Esophagus muscularis mucosa (tissue), 4 donors: ENCODE data around the gene GABRB3. TPM values are rescaled to one million over a fixed set of nuclear protein-coding genes. Genes with fewer than 3 reads are reported as not detected.

ENCODE experiments used
- DNase-seq: peaks from one replicate; pipeline ENCODE4 v3.0.0-alpha.2; 2017; ENCODE audit errors: extremely low spot score
- H3K27ac ChIP-seq, 4 donors: fragments of 200-600 bp; sonication (generic); replicated peaks in 1 of 4; 1 replicate in 3 of 4; 2 replicates in 1 of 4; pipeline ENCODE4 v1.5.1; 2016 to 2019; ENCODE audit warnings: mild to moderate bottlenecking in 1 of 4
- H3K27me3 ChIP-seq, 4 donors: fragments of 200-600 bp; sonication (generic); one replicate each; pipeline versions ENCODE4 v1.5.1 to v1.6.0; 2016 to 2019
- H3K36me3 ChIP-seq, 4 donors: fragments of 200-600 bp; sonication (generic); one replicate each; pipeline ENCODE4 v1.5.1; 2016 to 2019
- H3K4me1 ChIP-seq, 4 donors: fragments of 200-600 bp; sonication (generic); one replicate each; pipeline ENCODE4 v1.5.1; 2016 to 2019
- H3K4me3 ChIP-seq, 4 donors: fragments of 200-600 bp; sonication (generic); 1 replicate in 2 of 4; 2 replicates in 2 of 4; pipeline ENCODE4 v1.5.1; 2016 to 2019; ENCODE audit warnings: mild to moderate bottlenecking in 4 of 4, moderate library complexity in 1 of 4
- H3K9me3 ChIP-seq, 4 donors: fragments of 200-600 bp; sonication (generic); 1 replicate in 3 of 4; 2 replicates in 1 of 4; pipeline ENCODE4 v1.5.1; 2016 to 2019
- CTCF ChIP-seq, 3 experiments: fragments of 200-600 bp in 2 of 3; fragments of 450-650 bp in 1 of 3; sonication (generic) in 2 of 3; IDR thresholded peaks; one replicate each; pipeline ENCODE4 v1.5.1; 2017 to 2019; ENCODE audit warnings: antibody characterized with exemption in 3 of 3, mild to moderate bottlenecking in 2 of 3, moderate library complexity in 1 of 3
- EP300 ChIP-seq: sonication (generic); formaldehyde crosslinking; IDR thresholded peaks from one replicate; pipeline ENCODE4 v1.6.1; 2017; ENCODE audit warnings: antibody characterized with exemption
- POLR2A ChIP-seq: fragments of 450-650 bp; IDR thresholded peaks from one replicate; pipeline ENCODE4 v1.6.1; 2017; ENCODE audit warnings: antibody characterized with exemption, moderate library complexity, mild to moderate bottlenecking, low read depth
- POLR2AphosphoS5 ChIP-seq, 2 donors: sonication (generic); formaldehyde crosslinking; IDR thresholded peaks; one replicate each; pipeline ENCODE4 v1.6.1; 2017; ENCODE audit warnings: antibody characterized with exemption in 2 of 2
- WGBS: methylation state at CpG from one replicate; pipeline ENCODE4 v1.1.5; 2018; 5-methylcytosine and 5-hydroxymethylcytosine counted together
- intact Hi-C: fragments of 100-400 bp; cut with DNase I; formaldehyde crosslinking; loops from one replicate; pipeline ENCODE4 v1.15.1; 2023
- total RNA-seq, 4 donors: library from RNA; depleted of rRNA; stranded (reverse); fragments of >200 nt; gene quantifications; one replicate each; pipeline versions ENCODE4 v1.1.0 to v1.2.1, GENCODE V29; 2016

Gene GABRB3
- total RNA-seq, 4 donors from 2014 or later, result 3.0 to 7.9 (median 4.2) TPM

- WGBS, result 81% methylated on average over 5 of the region's 5 CpGs
These were observed 200.1 kb downstream of the GABRB3 start for GRCh38 chr15:26572602-26573350.

GRCh38 chr15:26571346-26571745 is 201.5 kb downstream of the GABRB3 start:
- Histone ChIP-seq H3K36me3 (no peaks in the 10 kb centered on the region), H3K4me1 (no peaks in the 10 kb centered on the region), H3K27ac (no peak overlapping the region), H3K9me3 (no peaks in the 10 kb centered on the region), H3K27me3 (no peaks in the 10 kb centered on the region), H3K4me3 (no peak overlapping the region)
- TF ChIP-seq POLR2A (no peak), POLR2AphosphoS5 (IDR thresholded peaks at IDR 0.05) (no peak), CTCF (IDR thresholded peaks at IDR 0.05) (no peak), EP300 (no peak)
- no peak for DNase-seq
- intact Hi-C loops, result no loop called here
- WGBS, result 73% methylated on average over 5 of the region's 5 CpGs

More at GRCh38 chr15:26572602-26573350, 200.1 kb downstream of the GABRB3 start:
- H3K27ac ChIP-seq, result no peak overlapping the region
- DNase-seq, result peak; percentile 64
- no peaks in the 10 kb centered on the region for H3K36me3 ChIP-seq
- TF ChIP-seq EP300 (no peak), CTCF (IDR thresholded peaks at IDR 0.05) (no peak), POLR2A (no peak), POLR2AphosphoS5 (IDR thresholded peaks at IDR 0.05) (no peak)
- H3K4me3 ChIP-seq, result no peak overlapping the region
- intact Hi-C loops, result no loop called here
- H3K9me3 ChIP-seq, result no peaks in the 10 kb centered on the region
- no peaks in the 10 kb centered on the region for H3K27me3 ChIP-seq
- no peaks in the 10 kb centered on the region for H3K4me1 ChIP-seq

GRCh38 chr15:26565542-26565941 is 207.3 kb downstream of the GABRB3 start:
- whole genome bisulfite sequencing, result 83% methylated on average over 6 of the region's 6 CpGs
- no peak for DNase-seq
- no peak overlapping the region for H3K4me3 ChIP-seq
- intact Hi-C loops, result no loop called here
- H3K27me3 ChIP-seq, result no peaks in the 10 kb centered on the region
- TF ChIP-seq CTCF (IDR thresholded peaks at IDR 0.05) (no peak), EP300 (no peak), POLR2A (no peak), POLR2AphosphoS5 (IDR thresholded peaks at IDR 0.05) (no peak)
- H3K27ac ChIP-seq, result no peak overlapping the region
- no peaks in the 10 kb centered on the region for H3K4me1 ChIP-seq
- H3K9me3 ChIP-seq, result no peaks in the 10 kb centered on the region
- no peaks in the 10 kb centered on the region for H3K36me3 ChIP-seq

DNA sequence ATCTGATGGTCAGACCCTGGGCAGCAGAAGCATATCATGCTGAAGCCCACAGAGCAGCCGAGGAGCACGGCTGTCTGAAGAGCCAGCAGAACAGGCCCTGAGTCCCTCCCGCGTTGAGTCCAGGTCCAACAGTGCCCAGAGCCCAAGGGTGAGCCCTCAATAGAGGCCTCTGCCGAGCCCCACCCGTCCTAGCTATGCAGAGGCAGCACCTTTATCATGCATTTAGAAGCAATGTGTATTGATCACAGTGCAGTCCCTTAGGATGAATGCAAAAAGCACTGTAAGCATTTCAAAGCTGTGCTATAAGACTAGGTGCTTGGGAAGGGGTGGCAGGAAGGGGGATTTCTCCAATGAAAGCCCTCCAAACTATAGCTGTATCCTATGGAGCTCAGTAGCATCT is 208.5 kb downstream of the GABRB3 start:
- Histone ChIP-seq H3K27me3 (no peaks in the 10 kb centered on the region), H3K4me1 (no peaks in the 10 kb centered on the region), H3K9me3 (no peaks in the 10 kb centered on the region), H3K27ac (no peak overlapping the region), H3K4me3 (no peak overlapping the region), H3K36me3 (no peaks in the 10 kb centered on the region)
- no peak for TF ChIP-seq CTCF (IDR thresholded peaks at IDR 0.05)
- DNase-seq, result no peak
- WGBS, result 71% methylated on average over 2 of the region's 6 CpGs
- intact Hi-C loops, result no loop called here

DNA sequence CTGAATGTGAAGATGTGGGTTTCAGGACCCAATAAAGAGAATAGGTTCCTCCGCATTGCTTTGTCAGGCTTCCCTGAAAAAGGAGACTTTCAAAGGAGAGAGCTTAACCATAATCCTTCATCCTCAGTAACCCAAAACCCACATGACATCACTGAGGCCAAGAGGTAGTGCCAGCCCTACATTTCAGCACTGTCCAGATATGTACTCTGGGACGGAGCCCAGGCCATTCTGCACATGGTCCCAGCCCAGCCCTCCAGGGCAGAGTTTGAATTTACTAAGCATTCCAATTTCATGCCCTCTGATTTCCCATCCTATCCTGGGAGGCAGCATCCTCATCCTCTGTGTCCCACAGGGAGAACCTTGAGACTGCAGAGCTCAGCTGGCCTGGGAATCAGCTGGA is 210.5 kb downstream of the GABRB3 start:
- H3K4me1 ChIP-seq, result no peaks in the 10 kb centered on the region
- DNase-seq, result no peak
- intact Hi-C loops, result no loop called here

More for the DNA sequence above, 210.5 kb downstream of the GABRB3 start:
- no peak overlapping the region for H3K4me3 ChIP-seq
- no peak overlapping the region for H3K27ac ChIP-seq
- no peaks in the 10 kb centered on the region for H3K36me3 ChIP-seq
- TF ChIP-seq CTCF (IDR thresholded peaks at IDR 0.05) (no peak), POLR2AphosphoS5 (IDR thresholded peaks at IDR 0.05) (no peak), POLR2A (no peak), EP300 (no peak)
- no peaks in the 10 kb centered on the region for H3K9me3 ChIP-seq
- H3K27me3 ChIP-seq, result no peaks in the 10 kb centered on the region
- WGBS, result 80% methylated on average over 2 of the region's 2 CpGs
